H1 (cell line): ENCODE data around the gene MAN1C1. TPM values are rescaled to one million over a fixed set of nuclear protein-coding genes. Genes with fewer than 3 reads are reported as not detected.

ENCODE experiments used
- CTCF ChIA-PET: fragments of 300-600 bp; sonication (Branson Sonifier 250); formaldehyde crosslinking; loops from one replicate; lab custom pipeline; 2021; ENCODE audit not compliant: partially characterized antibody; lab: Charles Lee
- POLR2A ChIA-PET: fragments of 300-600 bp; sonication (Branson Sonifier 250); formaldehyde crosslinking; loops from one replicate; lab custom pipeline; 2021; ENCODE audit warnings: inconsistent platforms; ENCODE audit not compliant: partially characterized antibody; lab: Charles Lee
- DNase-seq, 2 experiments: peaks; one replicate each; pipeline versions ENCODE4 v3.0.0 to v3.0.0-alpha.2; 2010 to 2022; ENCODE audit warnings: low spot score in 2 of 2, low read depth in 1 of 2, mixed read lengths in 1 of 2
- FAIRE-seq: peaks from 2 replicates; lab custom pipeline; 2011; peaks lifted over from hg19 to GRCh38; lab: Jason Lieb, UNC
- H2AFZ ChIP-seq: 2 replicates; pipeline ENCODE4 v1.8.1; 2012; ENCODE audit warnings: low read length, inconsistent platforms
- H2AK5ac ChIP-seq: 2 replicates; pipeline ENCODE4 v1.6.1; 2013; ENCODE audit warnings: low read depth, low read length
- H2BK120ac ChIP-seq: replicated peaks from 2 replicates; pipeline ENCODE3; 2013; ENCODE audit warnings: low read depth, low read length, inconsistent platforms
- H2BK12ac ChIP-seq: 2 replicates; pipeline ENCODE4 v1.6.1; 2013; ENCODE audit warnings: low read depth, low read length
- H2BK15ac ChIP-seq: 2 replicates; pipeline ENCODE4 v1.6.1; 2013; ENCODE audit warnings: low read length
- H2BK20ac ChIP-seq: 2 replicates; pipeline ENCODE4 v1.6.1; 2013; ENCODE audit warnings: low read length
- H2BK5ac ChIP-seq: 2 replicates; pipeline ENCODE4 v1.6.1; 2013; ENCODE audit warnings: low read depth, low read length
- H3K14ac ChIP-seq: 2 replicates; pipeline ENCODE4 v1.6.1; 2013; ENCODE audit warnings: inconsistent platforms; ENCODE audit not compliant: insufficient read length
- H3K18ac ChIP-seq: 2 replicates; pipeline ENCODE4 v1.6.1; 2013; ENCODE audit warnings: low read length; ENCODE audit errors: extremely low read depth
- H3K23ac ChIP-seq: 2 replicates; pipeline ENCODE4 v1.6.1; 2013; ENCODE audit warnings: inconsistent platforms; ENCODE audit not compliant: insufficient read length
- H3K23me2 ChIP-seq: 2 replicates; pipeline ENCODE4 v1.6.1; 2013; ENCODE audit warnings: low read depth, low read length
- H3K27ac ChIP-seq: 2 replicates; pipeline ENCODE4 v1.6.1; 2011; ENCODE audit warnings: low read depth, low read length, inconsistent platforms
- H3K27me3 ChIP-seq, 4 experiments: replicated peaks in 1 of 4; 1 replicate in 1 of 4; 2 replicates in 3 of 4; pipeline versions ENCODE4 v1.6.1 to v1.8.1; 2011 to 2013; ENCODE audit warnings: low read length in 3 of 4, mild to moderate bottlenecking in 3 of 4, inconsistent platforms in 2 of 4, mixed read lengths in 2 of 4, moderate library complexity in 1 of 4; ENCODE audit not compliant: control insufficient read depth in 3 of 4, insufficient read depth in 3 of 4; ENCODE audit errors: extremely low read depth in 1 of 4
- H3K36me3 ChIP-seq, 4 experiments: 2 replicates each; pipeline versions ENCODE4 v1.6.1 to v1.8.1; 2011 to 2013; ENCODE audit warnings: mild to moderate bottlenecking in 4 of 4, low read length in 3 of 4, moderate library complexity in 2 of 4, control low read depth in 1 of 4, inconsistent platforms in 1 of 4; ENCODE audit not compliant: insufficient read depth in 4 of 4, control insufficient read depth in 2 of 4
- H3K4ac ChIP-seq: replicated peaks from 2 replicates; pipeline ENCODE3; 2013; ENCODE audit warnings: low read length, low read depth, mixed read lengths, inconsistent platforms; ENCODE audit not compliant: insufficient read length
- H3K4me1 ChIP-seq, 4 experiments: replicated peaks in 1 of 4; 1 replicate in 1 of 4; 2 replicates in 3 of 4; pipeline versions ENCODE4 v1.6.1 to v1.8.1; 2011 to 2013; ENCODE audit warnings: low read length in 3 of 4, inconsistent platforms in 2 of 4, mixed read lengths in 1 of 4; ENCODE audit not compliant: insufficient read depth in 4 of 4, control insufficient read depth in 3 of 4
- H3K4me2 ChIP-seq, 2 experiments: 2 replicates each; pipeline versions ENCODE4 v1.6.1 to v1.8.1; 2011 to 2013; ENCODE audit warnings: low read depth in 2 of 2, low read length in 2 of 2, control low read depth in 1 of 2, inconsistent platforms in 1 of 2, mild to moderate bottlenecking in 1 of 2; ENCODE audit not compliant: insufficient read depth in 1 of 2
- H3K4me3 ChIP-seq, 4 experiments: fragments of 200-600, 300-600 bp in 1 of 4; sonication (generic), shearing (Covaris generic), sonication (Bioruptor Twin) in 1 of 4; 2 replicates each; pipeline versions ENCODE4 v1.5.1 to v1.8.1; 2011 to 2016; ENCODE audit warnings: low read length in 4 of 4, low read depth in 3 of 4, control low read depth in 2 of 4, inconsistent platforms in 2 of 4, mild to moderate bottlenecking in 2 of 4, mixed read lengths in 1 of 4, moderate library complexity in 1 of 4; ENCODE audit not compliant: insufficient read depth in 2 of 4; ENCODE audit errors: extremely low read depth in 1 of 4
- H3K56ac ChIP-seq: replicated peaks from 2 replicates; pipeline ENCODE3; 2013; ENCODE audit warnings: low read depth, mild to moderate bottlenecking, mixed read lengths, low read length, inconsistent platforms; ENCODE audit not compliant: insufficient read length
- H3K79me1 ChIP-seq: 2 replicates; pipeline ENCODE4 v1.6.1; 2013; ENCODE audit warnings: low read depth, low read length, control low read depth
- H3K79me2 ChIP-seq, 2 experiments: 2 replicates each; pipeline versions ENCODE4 v1.6.1 to v1.8.1; 2012 to 2013; ENCODE audit warnings: low read length in 2 of 2, mild to moderate bottlenecking in 2 of 2, inconsistent platforms in 1 of 2; ENCODE audit not compliant: insufficient read depth in 2 of 2, control insufficient read depth in 1 of 2
- H3K9ac ChIP-seq, 4 experiments: replicated peaks in 1 of 4; 1 replicate in 1 of 4; 2 replicates in 3 of 4; pipeline versions ENCODE4 v1.6.1 to v1.8.1; 2011 to 2013; ENCODE audit warnings: low read depth in 3 of 4, low read length in 3 of 4, control low read depth in 2 of 4, mild to moderate bottlenecking in 2 of 4, moderate library complexity in 2 of 4, inconsistent platforms in 1 of 4; ENCODE audit errors: extremely low read depth in 1 of 4
- H3K9me3 ChIP-seq, 2 experiments: 2 replicates each; pipeline versions ENCODE4 v1.6.1 to v1.8.1; 2012 to 2013; ENCODE audit warnings: mild to moderate bottlenecking in 2 of 2, moderate library complexity in 2 of 2, control low read depth in 1 of 2, inconsistent platforms in 1 of 2, low read depth in 1 of 2, low read length in 1 of 2, mixed read lengths in 1 of 2; ENCODE audit not compliant: insufficient read depth in 2 of 2
- H4K20me1 ChIP-seq, 2 experiments: replicated peaks in 1 of 2; 2 replicates each; pipeline versions ENCODE3 to v1.8.1; 2011 to 2013; ENCODE audit warnings: inconsistent platforms in 2 of 2, low read length in 2 of 2, mild to moderate bottlenecking in 1 of 2; ENCODE audit not compliant: insufficient read depth in 2 of 2, control insufficient read depth in 1 of 2
- H4K5ac ChIP-seq: 2 replicates; pipeline ENCODE4 v1.6.1; 2013; ENCODE audit warnings: low read length, low read depth, mixed read lengths, inconsistent platforms; ENCODE audit not compliant: insufficient read length
- H4K8ac ChIP-seq: 2 replicates; pipeline ENCODE4 v1.8.0; 2013; ENCODE audit warnings: mild to moderate bottlenecking, moderate library complexity, low read length, inconsistent platforms; ENCODE audit not compliant: insufficient read depth; ENCODE audit errors: extremely low read depth
- H4K91ac ChIP-seq: replicated peaks from 2 replicates; pipeline ENCODE3; 2013; ENCODE audit warnings: low read length, mixed read lengths, inconsistent platforms; ENCODE audit not compliant: insufficient read length
- BACH1 ChIP-seq: IDR thresholded peaks from 2 replicates; pipeline ENCODE4 v1.6.1; 2012; ENCODE audit warnings: low read length, improper control_type of control experiment
- EGR1 ChIP-seq: IDR thresholded peaks from 2 replicates; pipeline ENCODE4 v1.6.1; 2011; ENCODE audit warnings: low read depth, low read length, borderline replicate concordance
- EP300 ChIP-seq, 2 experiments: IDR thresholded peaks; 1 replicate in 1 of 2; 2 replicates in 1 of 2; pipeline ENCODE4 v1.6.1; 2011 to 2012; ENCODE audit warnings: low read depth in 2 of 2, low read length in 2 of 2, mild to moderate bottlenecking in 2 of 2, borderline replicate concordance in 1 of 2, inconsistent platforms in 1 of 2, moderate library complexity in 1 of 2
- EZH2 ChIP-seq: fragments of 200-600 bp; sonication (generic); IDR thresholded peaks from 2 replicates; pipeline ENCODE4 v1.7.1; 2012; ENCODE audit warnings: low read depth, mild to moderate bottlenecking, moderate library complexity, low read length, inconsistent platforms; ENCODE audit not compliant: severe bottlenecking
- FOSL1 ChIP-seq: IDR thresholded peaks from 2 replicates; pipeline ENCODE4 v1.6.1; 2011; ENCODE audit warnings: mild to moderate bottlenecking, low read depth, low read length, moderate library complexity; ENCODE audit not compliant: insufficient read depth
- GABPA ChIP-seq: IDR thresholded peaks from 2 replicates; pipeline ENCODE4 v1.6.1; 2011; ENCODE audit warnings: mild to moderate bottlenecking, low read length, moderate library complexity, borderline replicate concordance; ENCODE audit not compliant: insufficient read depth
- SP4 ChIP-seq: IDR thresholded peaks from 2 replicates; pipeline ENCODE4 v1.6.1; 2012; ENCODE audit warnings: low read length, inconsistent platforms
- YY1 ChIP-seq: IDR thresholded peaks from 2 replicates; pipeline ENCODE4 v1.6.1; 2011; ENCODE audit warnings: low read depth, mild to moderate bottlenecking, low read length
- whole genome bisulfite sequencing, 2 experiments: shearing (Covaris generic) in 1 of 2; methylation state at CpG; one replicate each; pipeline versions ENCODE4 v1.1.6 to v1.1.7; 2013 to 2015; ENCODE audit warnings: low lambda C conversion rate in 2 of 2, mixed read lengths in 2 of 2, inconsistent platforms in 1 of 2, low coverage in 1 of 2, missing lambda C conversion rate in 1 of 2; ENCODE audit not compliant: insufficient replicate concordance in 2 of 2, insufficient coverage in 1 of 2, insufficient read length in 1 of 2; ENCODE audit errors: extremely low coverage in 1 of 2, missing lambda C conversion rate in 1 of 2; 5-methylcytosine and 5-hydroxymethylcytosine counted together
- polyA plus RNA-seq, 7 experiments: library from polyadenylated mRNA; depleted of rRNA in 3 of 7; stranded (reverse) in 5 of 7; unstranded in 2 of 7; fragments of >200 nt in 5 of 7; fragments of 200-250 nt in 2 of 7; gene quantifications; 1 replicate in 5 of 7; 2 replicates in 1 of 7; 4 replicates in 1 of 7; pipeline versions ENCODE4 v1.2.1 to v1.2.3, GENCODE V29; 2011 to 2013; ENCODE audit warnings: missing spikeins in 2 of 7, mixed read lengths in 2 of 7
- total RNA-seq: library from RNA; stranded (reverse); fragmentation: NEBNext Ultra II Directional; extraction: Animal tissue kit (Norgen Biotek cat#: 25700); gene quantifications from 2 replicates; pipeline ENCODE4 v1.2.1, GENCODE V29; 2021

Gene MAN1C1
- total and polyA plus RNA-seq, 2 of the 8 experiments (the other 6 are each of a cell fraction or from before 2014, with no cell fraction given) = 7.8 to 15.2 TPM

GRCh38 chr1:25729790-25730644 is 113.4 kb downstream of the MAN1C1 start:
- no peak overlapping the region for H3K23ac ChIP-seq
- H4K91ac ChIP-seq = no peak overlapping the region
- no peaks in the 10 kb centered on the region for H3K27me3 ChIP-seq
- H2BK15ac ChIP-seq = peak overlapping the region; percentile 1; the same call in 1 of the 2 replicates
- peak overlapping the region; percentile 19; the same call in 1 of the 2 replicates for H2BK12ac ChIP-seq
- H4K5ac ChIP-seq = no peak overlapping the region
- no peak overlapping the region for H2BK20ac ChIP-seq
- H2AFZ ChIP-seq = no peak overlapping the region
- no peak overlapping the region for H3K14ac ChIP-seq
- CTCF ChIA-PET = interaction anchor here (0.6 to 7.8 kb wide), 9 partner anchors 9 to 80 kb away, joined by 3 to 53 read pairs (median 5); no protein-coding TSS in a partner anchor
- H3K79me2 ChIP-seq = no peaks in the 10 kb centered on the region
- no peak overlapping the region for H3K56ac ChIP-seq
- H2BK120ac ChIP-seq = no peak overlapping the region
- H3K9me3 ChIP-seq = no peaks in the 10 kb centered on the region
- H4K8ac ChIP-seq = no peak overlapping the region
- TF ChIP-seq FOSL1 (no peak), SP4 (no peak), EZH2 (no peak), EGR1 (no peak), BACH1 (no peak), YY1 (no peak), GABPA (no peak), EP300 (IDR thresholded peaks at IDR 0.05; ENCODE audit: borderline replicate concordance in 1 of 2, low read depth in 2 of 2, low read length in 2 of 2) (no peak)
- peak overlapping the region; percentile 76 for H3K18ac ChIP-seq
- no peak overlapping the region for H3K4me2 ChIP-seq
- 0 out of 2 replicates have a peak overlapping the region, but pooled peaks have one; percentile 13 for H2BK5ac ChIP-seq
- H3K4me1 ChIP-seq = peaks cover 4 to 20% (median 13%) of the 10 kb centered on the region in 4 experiments
- H3K36me3 ChIP-seq = no peaks in the 10 kb centered on the region
- no peaks in the 10 kb centered on the region for H4K20me1 ChIP-seq
- POLR2A ChIA-PET = interaction anchor here (1.6 kb wide), 1 partner anchor 23 kb away, joined by 5 read pairs; no protein-coding TSS in a partner anchor
- H3K79me1 ChIP-seq = no peaks in the 10 kb centered on the region
- no peak overlapping the region for H3K4me3 ChIP-seq
- H2AK5ac ChIP-seq = no peak overlapping the region
- no peak overlapping the region for H3K9ac ChIP-seq
- FAIRE-seq = no peak
- no peak for DNase-seq
- 87% methylated on average over 12 of the region's 12 CpGs; no CpG with 5 or more reads in 1 of the 2 experiments for WGBS, 2 experiments
- no peak overlapping the region for H3K4ac ChIP-seq
- no peaks in the 10 kb centered on the region for H3K23me2 ChIP-seq
- no peak overlapping the region for H3K27ac ChIP-seq
